ENCODE measurements around the gene CDC42BPB. TPM values are rescaled to one million over a fixed set of nuclear protein-coding genes. Genes with fewer than 3 reads are reported as not detected.
A peak's percentile ranks its signal among the peaks of the same experiment; 100 is the strongest.

The CDC42BPB gene
- total and polyA plus RNA-seq, 2 of the 4 experiments (the other 2 are of a cell fraction) = 49.1 to 81.4 TPM

DNA sequence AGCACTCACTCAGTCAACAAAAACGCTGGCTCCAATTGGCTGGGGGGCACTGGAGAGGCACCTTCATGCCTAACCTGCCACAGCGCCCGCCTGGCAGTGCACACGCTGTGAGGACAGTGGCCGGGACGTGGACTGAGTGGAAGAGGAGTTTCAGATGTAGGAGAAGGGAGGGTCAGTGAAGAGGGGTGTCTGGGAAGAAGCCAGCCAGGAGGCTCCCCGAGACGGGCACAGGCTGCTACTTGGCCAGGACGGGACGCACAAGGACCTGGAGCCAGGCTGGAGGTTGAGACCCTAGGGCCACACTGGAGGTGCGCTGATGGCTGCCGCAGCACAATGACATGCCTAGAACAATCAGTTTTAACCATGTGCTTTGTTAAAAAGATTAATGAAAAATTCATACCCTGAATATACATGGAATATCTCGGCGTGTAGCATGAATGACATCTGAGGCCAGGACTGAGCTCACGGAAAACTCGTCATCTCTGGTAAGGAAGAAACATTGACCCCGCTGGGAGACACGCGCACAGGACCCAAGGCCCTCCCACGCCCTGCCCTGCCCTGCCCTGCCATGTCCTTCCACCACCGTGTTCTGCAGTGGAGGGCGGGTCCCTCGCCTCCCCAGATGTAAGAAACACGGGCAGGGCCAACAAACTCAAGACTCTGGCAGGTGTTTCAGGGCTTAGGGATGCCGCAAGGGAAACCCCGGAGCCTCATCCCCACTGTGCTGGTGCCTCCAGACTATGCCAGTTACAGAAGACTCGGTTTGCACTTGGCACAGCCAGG, 109.8 kb downstream of the CDC42BPB start:
- CTCF ChIA-PET = no interaction called here
- H3K27ac ChIP-seq (ENCODE audit: insufficient read depth, low read length) = no peak overlapping the region
- no peak for ATAC-seq (ENCODE audit: low read depth)
- dilution Hi-C loops (cut with HindIII; ENCODE audit: low sequenced_read_pairs, unreplicated experiment) (no loop called here), in situ Hi-C loops (cut with MboI; ENCODE audit: low sequenced_read_pairs) (no loop called here), intact Hi-C loops (cut with micrococcal nuclease) (no loop called here)
- no peak overlapping the region for H4K91ac ChIP-seq (ENCODE audit: insufficient read depth, low read depth, low read length)
- H3K4me3 ChIP-seq (ENCODE audit: insufficient read depth, low read depth, low read length) = no peak overlapping the region
- H2BK5ac ChIP-seq (ENCODE audit: low read depth, low read length, poor library complexity, severe bottlenecking) = no peak overlapping the region
- no peak overlapping the region for H2AK5ac ChIP-seq (ENCODE audit: low read depth, low read length)
- peaks cover 15% of the 10 kb centered on the region for H3K4me1 ChIP-seq (ENCODE audit: control insufficient read depth, insufficient read depth, low read length)
- H2AK9ac ChIP-seq (replicated peaks; ENCODE audit: low read depth, low read length, poor library complexity) = no peak overlapping the region
- no peak overlapping the region for H3K9ac ChIP-seq (ENCODE audit: low read depth, low read length)
- H3K18ac ChIP-seq (ENCODE audit: low read depth, low read length) = no peak overlapping the region
- H3K4ac ChIP-seq (ENCODE audit: low read depth, low read length) = no peak overlapping the region
- H2BK15ac ChIP-seq (ENCODE audit: low read depth, low read length) = no peak overlapping the region
- H4K5ac ChIP-seq (ENCODE audit: low read depth, low read length) = no peak overlapping the region
- POLR2A ChIA-PET (ENCODE audit: unreplicated experiment) = no interaction called here
- H2AFZ ChIP-seq (replicated peaks; ENCODE audit: low read length, poor library complexity) = peak overlapping the region; percentile 5
- no peak for DNase-seq
- H4K8ac ChIP-seq (ENCODE audit: low read depth in 2 of 2, low read length in 2 of 2) = no peak overlapping the region
- H2BK120ac ChIP-seq (ENCODE audit: low read depth, low read length) = no peak overlapping the region
- H3K23ac ChIP-seq (ENCODE audit: low read depth, low read length) = no peak overlapping the region
- H3K9me3 ChIP-seq (ENCODE audit: control insufficient read depth, insufficient read depth, low read length) = no peaks in the 10 kb centered on the region
- no peak overlapping the region for H2BK20ac ChIP-seq (ENCODE audit: low read depth, low read length)
- peaks cover 24% of the 10 kb centered on the region for H4K20me1 ChIP-seq (ENCODE audit: insufficient read depth, low read length)
- WGBS, 2 experiments (ENCODE audit: extremely low coverage in 2 of 2, insufficient read length in 1 of 2) = 89% methylated on average over 9 of the region's 27 CpGs; no CpG with 5 or more reads in 1 of the 2 experiments
- no peaks in the 10 kb centered on the region for H3K27me3 ChIP-seq (ENCODE audit: control insufficient read depth, insufficient read depth, low read length)
- H3K56ac ChIP-seq (ENCODE audit: extremely low read depth, insufficient read depth, low read length) = no peak overlapping the region
- no peak overlapping the region for H3K14ac ChIP-seq (replicated peaks; ENCODE audit: low read depth, low read length)
- peaks cover 26% of the 10 kb centered on the region for H3K9me1 ChIP-seq (ENCODE audit: insufficient read depth, low read length)
- peaks cover 6 to 31% of the 10 kb centered on the region in 2 experiments; a peak in 3 of 4 replicates for H3K79me1 ChIP-seq (ENCODE audit: low read depth in 1 of 2, low read length in 2 of 2)
- TF ChIP-seq, protein P1, sequence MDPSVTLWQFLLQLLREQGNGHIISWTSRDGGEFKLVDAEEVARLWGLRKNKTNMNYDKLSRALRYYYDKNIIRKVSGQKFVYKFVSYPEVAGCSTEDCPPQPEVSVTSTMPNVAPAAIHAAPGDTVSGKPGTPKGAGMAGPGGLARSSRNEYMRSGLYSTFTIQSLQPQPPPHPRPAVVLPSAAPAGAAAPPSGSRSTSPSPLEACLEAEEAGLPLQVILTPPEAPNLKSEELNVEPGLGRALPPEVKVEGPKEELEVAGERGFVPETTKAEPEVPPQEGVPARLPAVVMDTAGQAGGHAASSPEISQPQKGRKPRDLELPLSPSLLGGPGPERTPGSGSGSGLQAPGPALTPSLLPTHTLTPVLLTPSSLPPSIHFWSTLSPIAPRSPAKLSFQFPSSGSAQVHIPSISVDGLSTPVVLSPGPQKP (IDR thresholded peaks at IDR 0.05; ENCODE audit: borderline replicate concordance, low read depth, low read length) = no peak
- no peak for TF ChIP-seq CHD1 (IDR thresholded peaks at IDR 0.05; ENCODE audit: low read depth, low read length)
- TF ChIP-seq POLR2A (IDR thresholded peaks at IDR 0.05; ENCODE audit: low read depth, low read length) = no peak
- no peak for TF ChIP-seq SMC3 (IDR thresholded peaks at IDR 0.05; ENCODE audit: low read depth, low read length)
- no peak for TF ChIP-seq BHLHE40 (IDR thresholded peaks at IDR 0.05; ENCODE audit: low read depth, low read length)
- TF ChIP-seq RCOR1 (IDR thresholded peaks at IDR 0.05; ENCODE audit: insufficient replicate concordance, low read length) = no peak
- TF ChIP-seq NFE2L2 (IDR thresholded peaks at IDR 0.05; ENCODE audit: low read depth, low read length) = no peak
- TF ChIP-seq MAZ (IDR thresholded peaks at IDR 0.05; ENCODE audit: borderline replicate concordance, low read depth, low read length) = no peak
- TF ChIP-seq MAFK (IDR thresholded peaks at IDR 0.05; ENCODE audit: low read depth, low read length) = no peak
- no peak for TF ChIP-seq RFX5 (IDR thresholded peaks at IDR 0.05; ENCODE audit: low read depth, low read length)
- TF ChIP-seq, protein P2, sequence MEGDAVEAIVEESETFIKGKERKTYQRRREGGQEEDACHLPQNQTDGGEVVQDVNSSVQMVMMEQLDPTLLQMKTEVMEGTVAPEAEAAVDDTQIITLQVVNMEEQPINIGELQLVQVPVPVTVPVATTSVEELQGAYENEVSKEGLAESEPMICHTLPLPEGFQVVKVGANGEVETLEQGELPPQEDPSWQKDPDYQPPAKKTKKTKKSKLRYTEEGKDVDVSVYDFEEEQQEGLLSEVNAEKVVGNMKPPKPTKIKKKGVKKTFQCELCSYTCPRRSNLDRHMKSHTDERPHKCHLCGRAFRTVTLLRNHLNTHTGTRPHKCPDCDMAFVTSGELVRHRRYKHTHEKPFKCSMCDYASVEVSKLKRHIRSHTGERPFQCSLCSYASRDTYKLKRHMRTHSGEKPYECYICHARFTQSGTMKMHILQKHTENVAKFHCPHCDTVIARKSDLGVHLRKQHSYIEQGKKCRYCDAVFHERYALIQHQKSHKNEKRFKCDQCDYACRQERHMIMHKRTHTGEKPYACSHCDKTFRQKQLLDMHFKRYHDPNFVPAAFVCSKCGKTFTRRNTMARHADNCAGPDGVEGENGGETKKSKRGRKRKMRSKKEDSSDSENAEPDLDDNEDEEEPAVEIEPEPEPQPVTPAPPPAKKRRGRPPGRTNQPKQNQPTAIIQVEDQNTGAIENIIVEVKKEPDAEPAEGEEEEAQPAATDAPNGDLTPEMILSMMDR (conservative IDR thresholded peaks at IDR 0.05; ENCODE audit: low read depth, low read length) = no peak
- no peak for TF ChIP-seq RAD21 (IDR thresholded peaks at IDR 0.05; ENCODE audit: low read length)
- TF ChIP-seq CEBPB (IDR thresholded peaks at IDR 0.05; ENCODE audit: low read depth, low read length) = no peak
- TF ChIP-seq, protein P3, sequence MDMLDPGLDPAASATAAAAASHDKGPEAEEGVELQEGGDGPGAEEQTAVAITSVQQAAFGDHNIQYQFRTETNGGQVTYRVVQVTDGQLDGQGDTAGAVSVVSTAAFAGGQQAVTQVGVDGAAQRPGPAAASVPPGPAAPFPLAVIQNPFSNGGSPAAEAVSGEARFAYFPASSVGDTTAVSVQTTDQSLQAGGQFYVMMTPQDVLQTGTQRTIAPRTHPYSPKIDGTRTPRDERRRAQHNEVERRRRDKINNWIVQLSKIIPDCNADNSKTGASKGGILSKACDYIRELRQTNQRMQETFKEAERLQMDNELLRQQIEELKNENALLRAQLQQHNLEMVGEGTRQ (IDR thresholded peaks at IDR 0.05; ENCODE audit: low read depth, low read length) = no peak
- no peak for TF ChIP-seq FOS (IDR thresholded peaks at IDR 0.05; ENCODE audit: low read depth, low read length)
- no peak for TF ChIP-seq MXI1 (IDR thresholded peaks at IDR 0.05; ENCODE audit: borderline replicate concordance, low read depth, low read length)
- BruUV-seq (replicated peaks) = no TSS peak
- H3K36me3 ChIP-seq (ENCODE audit: control insufficient read depth, insufficient read depth, low read length) = peaks cover 83% of the 10 kb centered on the region
- H3K4me2 ChIP-seq (ENCODE audit: low read depth, low read length) = no peak overlapping the region
